A549 (cell line): ENCODE data around the gene OR10G8. TPM values are rescaled to one million over a fixed set of nuclear protein-coding genes. Genes with fewer than 3 reads are reported as not detected.
A peak's percentile ranks its signal among the peaks of the same experiment; 100 is the strongest.

Experiments used
- ATAC-seq, 2 experiments: fragments of 200-7000 bp in 1 of 2; fragments of >200 bp in 1 of 2; cut with Nextera tagmentation in 1 of 2; cut with Tn5 transposase in 1 of 2; 3 replicates each; pipeline versions ENCODE4 v1.8.0 to v1.9.1; 2018 to 2020; ENCODE audit warnings: mild to moderate bottlenecking in 1 of 2, moderate library complexity in 1 of 2
- CTCF ChIA-PET: fragments of 300-600 bp; sonication (Branson Sonifier 250); formaldehyde crosslinking; extraction: SDS; loops from one replicate; lab custom pipeline; 2021; ENCODE audit warnings: antibody characterized with exemption, inconsistent platforms; lab: Yijun Ruan, JAX
- POLR2A ChIA-PET: fragments of 350-600 bp; formaldehyde crosslinking; extraction: SDS; loops from one replicate; lab custom pipeline; 2021; ENCODE audit warnings: antibody characterized with exemption, inconsistent platforms; lab: Yijun Ruan, JAX
- DNase-seq, 2 experiments: peaks; one replicate each; pipeline versions ENCODE4 v3.0.0 to v3.0.0-alpha.2; 2011 to 2016; ENCODE audit warnings: low read depth in 1 of 2, low spot score in 1 of 2
- FAIRE-seq: peaks from 2 replicates; lab custom pipeline; 2011; peaks lifted over from hg19 to GRCh38; lab: Jason Lieb, UNC
- H3K27ac ChIP-seq, 2 experiments: fragments of >200 bp; sonication (Bioruptor Twin); formaldehyde crosslinking; 3 replicates each; pipeline ENCODE4 v1.5.1; 2016 to 2017
- H3K4me1 ChIP-seq: fragments of >200 bp; sonication (Bioruptor Twin); formaldehyde crosslinking; 3 replicates; pipeline ENCODE4 v1.6.1; 2016
- H3K4me2 ChIP-seq: fragments of >200 bp; sonication (Bioruptor Twin); formaldehyde crosslinking; 3 replicates; pipeline ENCODE4 v1.6.1; 2016
- H3K4me3 ChIP-seq: fragments of >200 bp; sonication (Bioruptor Twin); formaldehyde crosslinking; 3 replicates; pipeline ENCODE4 v1.5.1; 2016
- H3K9me3 ChIP-seq: fragments of >200 bp; sonication (Bioruptor Twin); formaldehyde crosslinking; 3 replicates; pipeline ENCODE4 v1.6.1; 2016
- ATOH8 ChIP-seq: fragments of 250-450 bp; sonication (Bioruptor Pico); IDR thresholded peaks from 2 replicates; pipeline ENCODE4 v1.5.0; 2020; ENCODE audit warnings: low read depth, mild to moderate bottlenecking, moderate library complexity
- BCL3 ChIP-seq: fragments of >200 bp; sonication (Bioruptor Twin); formaldehyde crosslinking; IDR thresholded peaks from 3 replicates; pipeline ENCODE4 v1.6.1; 2016
- CBX8 ChIP-seq: fragments of 200-600 bp; sonication (generic); IDR thresholded peaks from 2 replicates; pipeline ENCODE4 v1.6.1; 2016
- CEBPB ChIP-seq, 2 experiments: fragments of >200 bp in 1 of 2; sonication (Bioruptor Twin) in 1 of 2; formaldehyde crosslinking in 1 of 2; IDR thresholded peaks; 2 replicates each; pipeline ENCODE4 v1.6.1; 2012 to 2016
- E2F6 ChIP-seq: IDR thresholded peaks from 2 replicates; pipeline ENCODE4 v1.6.1; 2012; ENCODE audit warnings: low read depth, borderline replicate concordance
- EHF ChIP-seq: fragments of 250-450 bp; sonication (Bioruptor Pico); IDR thresholded peaks from 2 replicates; pipeline ENCODE4 v1.5.0; 2020; ENCODE audit warnings: mild to moderate bottlenecking
- EHMT2 ChIP-seq: fragments of 200-600 bp; sonication (generic); IDR thresholded peaks from 2 replicates; pipeline ENCODE4 v1.6.1; 2016; ENCODE audit warnings: antibody characterized with exemption, low read depth, mild to moderate bottlenecking, moderate library complexity
- FOXS1 ChIP-seq: fragments of 250-450 bp; sonication (Bioruptor Pico); IDR thresholded peaks from 2 replicates; pipeline ENCODE4 v1.5.0; 2020; ENCODE audit warnings: mild to moderate bottlenecking, moderate library complexity
- HES2 ChIP-seq: fragments of >200 bp; sonication (Bioruptor Twin); formaldehyde crosslinking; IDR thresholded peaks from 2 replicates; pipeline ENCODE4 v1.6.1; 2016
- HOXB5 ChIP-seq: fragments of 250-450 bp; sonication (Bioruptor Pico); IDR thresholded peaks from 2 replicates; pipeline ENCODE4 v1.5.0; 2020; ENCODE audit warnings: mild to moderate bottlenecking, moderate library complexity
- JUNB ChIP-seq: fragments of >200 bp; sonication (Bioruptor Twin); formaldehyde crosslinking; IDR thresholded peaks from 2 replicates; pipeline ENCODE4 v1.6.1; 2016
- KDM5A ChIP-seq: fragments of 200-600 bp; sonication (generic); IDR thresholded peaks from 2 replicates; pipeline ENCODE4 v1.6.1; 2016; ENCODE audit warnings: antibody characterized with exemption, mild to moderate bottlenecking
- MAX ChIP-seq: IDR thresholded peaks from 2 replicates; pipeline ENCODE4 v1.6.1; 2012
- NFE2L2 ChIP-seq: fragments of 150-350 bp; conservative IDR thresholded peaks from 2 replicates; pipeline ENCODE4 v1.6.1; 2014; ENCODE audit warnings: low read length
- NPAS2 ChIP-seq: fragments of 250-450 bp; sonication (Bioruptor Pico); IDR thresholded peaks from 2 replicates; pipeline ENCODE4 v1.8.0; 2022; ENCODE audit warnings: mild to moderate bottlenecking, moderate library complexity, borderline replicate concordance
- NR3C1 ChIP-seq: fragments of >200 bp; sonication (Bioruptor Twin); formaldehyde crosslinking; IDR thresholded peaks from 3 replicates; pipeline ENCODE4 v1.6.1; 2017
- PHF8 ChIP-seq: fragments of 200-600 bp; sonication (generic); IDR thresholded peaks from 2 replicates; pipeline ENCODE4 v1.6.1; 2016; ENCODE audit warnings: low read depth, mild to moderate bottlenecking, antibody characterized with exemption, moderate library complexity, borderline replicate concordance
- POLR2AphosphoS2 ChIP-seq: conservative IDR thresholded peaks from 2 replicates; pipeline ENCODE4 v1.6.1; 2012; ENCODE audit warnings: low read length, improper control_type of control experiment, inconsistent platforms
- RCOR1 ChIP-seq: fragments of 150-350 bp; IDR thresholded peaks from 2 replicates; pipeline ENCODE4 v1.6.1; 2014; ENCODE audit warnings: antibody characterized with exemption, low read length, low read depth
- REST ChIP-seq: fragments of 200-600 bp; sonication (generic); IDR thresholded peaks from 2 replicates; pipeline ENCODE4 v1.6.1; 2016; ENCODE audit warnings: antibody characterized with exemption, mild to moderate bottlenecking, moderate library complexity
- SREBF2 ChIP-seq: fragments of 450-650 bp; IDR thresholded peaks from 2 replicates; pipeline ENCODE4 v1.6.1; 2014; ENCODE audit warnings: mild to moderate bottlenecking, moderate library complexity
- ZC3H11A ChIP-seq: fragments of 450-650 bp; IDR thresholded peaks from 2 replicates; pipeline ENCODE4 v1.6.1; 2014; ENCODE audit warnings: antibody characterized with exemption, mild to moderate bottlenecking
- ZNF302 ChIP-seq: fragments of 250-450 bp; sonication (Bioruptor Pico); IDR thresholded peaks from 2 replicates; pipeline ENCODE4 v1.9.0; 2021; ENCODE audit warnings: inconsistent platforms, mild to moderate bottlenecking, moderate library complexity
- WGBS: methylation state at CpG from one replicate; pipeline ENCODE4 v1.1.6; 2017; ENCODE audit errors: missing lambda C conversion rate; 5-methylcytosine and 5-hydroxymethylcytosine counted together
- polyA plus RNA-seq, 4 experiments: library from polyadenylated mRNA; depleted of rRNA in 3 of 4; stranded (reverse); fragments of >200 nt; fragmentation: RNase III in 1 of 4; extraction: RNeasy Plus Mini Kit Qiagen cat#74134 plus additional on column Dnase treatment in 1 of 4; gene quantifications; 2 replicates in 3 of 4; 3 replicates in 1 of 4; pipeline ENCODE4 v1.2.3, GENCODE V29; 2011 to 2017

OR10G8 gene
- polyA plus RNA-seq, 2 of the 4 experiments (the other 2 are of a cell fraction): not detected

GRCh38 chr11:124075492-124075840 is 48.9 kb downstream of the OR10G8 start (continued):
- TF ChIP-seq SREBF2 (no peak), REST (no peak), ATOH8 (CRISPR knock-in tag) (no peak), HOXB5 (CRISPR knock-in tag) (no peak), NPAS2 (no peak), FOXS1 (CRISPR knock-in tag) (no peak), HES2 (no peak), CBX8 (no peak)

- Histone ChIP-seq H3K4me2 (peak overlapping the region; percentile 79), H3K27ac (peak overlapping the region; percentile 31 to 39; a peak in 3 of 6 replicates), H3K9me3 (no peaks in the 10 kb centered on the region), H3K4me1 (no peaks in the 10 kb centered on the region), H3K4me3 (peak overlapping the region; percentile 45)
- DNase-seq (peak; percentile 3 to 10), ATAC-seq (peak; percentile 86 to 92), FAIRE-seq (no peak)
- ChIA-PET POLR2A (no interaction called here), CTCF (interaction anchor here (1.0 to 1.5 kb wide), 2 partner anchors 12 to 118 kb away, joined by 3 to 5 read pairs; no protein-coding TSS in a partner anchor)
- 22% methylated on average over 22 of the region's 36 CpGs for WGBS
- no peak for TF ChIP-seq ZC3H11A
- TF ChIP-seq PHF8: no peak
- TF ChIP-seq CEBPB (IDR thresholded peaks at IDR 0.05): no peak
- TF ChIP-seq NPAS2: no peak
- TF ChIP-seq KDM5A: no peak
- no peak for TF ChIP-seq EHMT2
- no peak for TF ChIP-seq BCL3
- no peak for TF ChIP-seq MAX
- TF ChIP-seq ZNF302: no peak
- TF ChIP-seq EHF: no peak
- TF ChIP-seq POLR2AphosphoS2: no peak
- no peak for TF ChIP-seq E2F6
- no peak for TF ChIP-seq NR3C1
- no peak for TF ChIP-seq JUNB
- no peak for TF ChIP-seq RCOR1
- no peak for TF ChIP-seq NFE2L2
- TF ChIP-seq ATOH8 (CRISPR knock-in tag): no peak
These were observed 49.4 kb downstream of the OR10G8 start for GRCh38 chr11:124075841-124076651.
